Immature natural killer cell (primary cell): ENCODE results near the gene RAET1L. TPM values are rescaled to one million over a fixed set of nuclear protein-coding genes. Genes with fewer than 3 reads are reported as not detected.
A peak's percentile ranks its signal among the peaks of the same experiment; 100 is the strongest.
"Not testable (repeated sequence)": the region's sequence is repeated elsewhere in the genome, so short reads cannot be mapped to it uniquely, and the experiment has no call there.

Experiments
- DNase-seq, 3 donors: peaks; one replicate each; pipeline ENCODE4 v3.0.0; 2022; ENCODE audit warnings: mixed read lengths in 1 of 3
- H3K27ac Mint-ChIP-seq, 6 donors: one replicate each; pipeline ENCODE4 v1.8.0; 2020; ENCODE audit warnings: mixed read lengths in 6 of 6, mild to moderate bottlenecking in 5 of 6, inconsistent platforms in 4 of 6, moderate library complexity in 3 of 6
- H3K27me3 Mint-ChIP-seq, 3 donors: one replicate each; pipeline ENCODE4 v1.8.0; 2020 to 2021; ENCODE audit warnings: low read depth in 3 of 3, mild to moderate bottlenecking in 3 of 3, mixed read lengths in 3 of 3, moderate library complexity in 3 of 3, inconsistent platforms in 1 of 3
- H3K36me3 Mint-ChIP-seq, 3 donors: one replicate each; pipeline ENCODE4 v1.8.0; 2020; ENCODE audit warnings: mixed read lengths in 3 of 3, inconsistent platforms in 2 of 3, mild to moderate bottlenecking in 2 of 3
- H3K4me1 Mint-ChIP-seq, 2 donors: one replicate each; pipeline ENCODE4 v1.8.0; 2020; ENCODE audit warnings: inconsistent platforms in 2 of 2, mild to moderate bottlenecking in 2 of 2, mixed read lengths in 2 of 2, moderate library complexity in 1 of 2
- H3K4me3 Mint-ChIP-seq, 5 donors: one replicate each; pipeline ENCODE4 v1.8.0; 2020; ENCODE audit warnings: mild to moderate bottlenecking in 5 of 5, mixed read lengths in 5 of 5, inconsistent platforms in 3 of 5, moderate library complexity in 3 of 5
- H3K9me3 Mint-ChIP-seq, 6 donors: one replicate each; pipeline ENCODE4 v1.8.0; 2020; ENCODE audit warnings: mild to moderate bottlenecking in 6 of 6, mixed read lengths in 6 of 6, inconsistent platforms in 4 of 6, moderate library complexity in 3 of 6
- polyA plus RNA-seq, 3 donors: library from polyadenylated mRNA; unstranded; fragments of 300-500 nt; fragmentation: Illumina TruSeq; gene quantifications; one replicate each; pipeline ENCODE4 v1.2.3, GENCODE V29; 2021

RAET1L gene
- polyA plus RNA-seq, 3 donors from 2014 or later = not detected

- Mint-ChIP-seq H3K4me1 (peaks cover 23 to 33% of the 10 kb centered on the region in 2 donors), H3K27ac (no peak overlapping the region), H3K36me3 (peaks cover 0 to 3% (median 0%) of the 10 kb centered on the region in 3 donors), H3K4me3 (peak overlapping the region in 2 of 5 donors; percentile 8 to 54), H3K9me3 (peaks cover 0 to 11% (median 5%) of the 10 kb centered on the region in 6 donors), H3K27me3 (peaks cover 38 to 61% (median 44%) of the 10 kb centered on the region in 3 donors)
- DNase-seq = no peak
Observed at GRCh38 chr6:149988550-149989346, 36.6 kb downstream of the RAET1L start.

DNA sequence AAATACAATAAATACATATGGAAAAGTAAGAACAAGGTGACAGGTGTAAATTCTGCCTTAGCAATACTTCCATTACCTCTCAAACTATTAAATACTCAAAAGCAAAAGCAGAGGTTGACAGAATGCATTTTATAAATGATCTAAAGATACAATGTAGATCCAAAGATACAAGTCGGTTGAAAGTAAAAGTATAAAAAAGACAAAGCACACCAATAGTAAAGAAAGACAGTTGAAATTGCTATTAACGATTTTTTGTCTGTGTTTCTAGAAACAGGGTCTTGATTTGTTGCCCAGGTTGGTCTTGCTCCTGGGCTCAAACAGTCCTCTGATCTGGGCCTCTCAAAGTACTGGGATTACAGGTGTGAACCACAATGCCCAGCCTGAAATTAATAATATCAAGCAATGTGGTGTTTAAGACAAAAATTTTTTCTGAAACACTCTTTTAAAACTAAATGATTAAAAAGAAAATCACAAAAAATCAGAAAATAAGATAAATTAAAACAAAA is 37.7 kb downstream of the RAET1L start:
- DNase-seq = no peak
- peaks cover 23 to 33% of the 10 kb centered on the region in 2 donors for H3K4me1 Mint-ChIP-seq
- no peak overlapping the region for H3K4me3 Mint-ChIP-seq
- H3K27me3 Mint-ChIP-seq = peaks cover 44 to 70% (median 46%) of the 10 kb centered on the region in 3 donors
- no peak overlapping the region for H3K27ac Mint-ChIP-seq
- peaks cover 0 to 3% (median 0%) of the 10 kb centered on the region in 3 donors for H3K36me3 Mint-ChIP-seq
- H3K9me3 Mint-ChIP-seq = peaks cover 0 to 11% (median 5%) of the 10 kb centered on the region in 6 donors

GRCh38 chr6:149985481-149985937 is 39.8 kb downstream of the RAET1L start:
- H3K9me3 Mint-ChIP-seq = peaks cover 0 to 11% (median 5%) of the 10 kb centered on the region in 6 donors
- H3K4me1 Mint-ChIP-seq = peaks cover 10 to 25% of the 10 kb centered on the region in 2 donors
- no peak for DNase-seq
- H3K27ac Mint-ChIP-seq = no peak overlapping the region
- no peaks in the 10 kb centered on the region for H3K36me3 Mint-ChIP-seq
- H3K4me3 Mint-ChIP-seq = no peak overlapping the region
- H3K27me3 Mint-ChIP-seq = peaks cover 33 to 63% (median 37%) of the 10 kb centered on the region in 3 donors

GRCh38 chr6:149984773-149985172 is 40.6 kb downstream of the RAET1L start:
- H3K4me1 Mint-ChIP-seq = peaks cover 3 to 18% of the 10 kb centered on the region in 2 donors
- no peak overlapping the region for H3K4me3 Mint-ChIP-seq
- peaks cover 31 to 57% (median 38%) of the 10 kb centered on the region in 3 donors for H3K27me3 Mint-ChIP-seq
- H3K27ac Mint-ChIP-seq = no peak overlapping the region
- H3K9me3 Mint-ChIP-seq = peaks cover 0 to 11% (median 5%) of the 10 kb centered on the region in 6 donors
- H3K36me3 Mint-ChIP-seq = no peaks in the 10 kb centered on the region
- no peak for DNase-seq

GRCh38 chr6:149983145-149983544 is 42.2 kb downstream of the RAET1L start:
- H3K9me3 Mint-ChIP-seq = peaks cover 0 to 5% (median 2%) of the 10 kb centered on the region in 6 donors
- no peak for DNase-seq

DNA sequence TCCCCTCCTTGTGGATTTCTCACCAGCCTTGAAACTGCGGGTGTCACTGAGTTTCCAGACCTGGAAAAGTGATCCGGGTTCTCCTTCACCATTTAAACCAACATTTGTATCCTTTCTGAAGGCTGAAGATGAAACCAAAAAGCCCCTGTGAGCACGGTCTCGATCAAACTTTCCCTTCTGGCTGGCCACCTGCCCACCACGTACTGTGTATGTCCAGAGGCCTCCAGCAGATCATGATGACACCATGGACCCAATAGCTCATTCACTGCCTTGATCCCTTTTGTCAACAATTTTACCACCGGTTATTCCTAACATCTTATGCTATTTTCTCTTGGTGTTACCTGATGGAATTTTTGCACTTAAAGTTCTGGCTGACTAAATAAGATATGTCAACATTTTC is 46.0 kb downstream of the RAET1L start:
- Mint-ChIP-seq H3K36me3 (no peaks in the 10 kb centered on the region), H3K27ac (no peak overlapping the region), H3K9me3 (no peaks in the 10 kb centered on the region), H3K27me3 (peaks cover 11 to 34% (median 15%) of the 10 kb centered on the region in 3 donors), H3K4me3 (no peak overlapping the region), H3K4me1 (peaks cover 0 to 7% of the 10 kb centered on the region in 2 donors)
- DNase-seq = no peak

More at GRCh38 chr6:149983145-149983544, 42.2 kb downstream of the RAET1L start:
- H3K27me3 Mint-ChIP-seq = peaks cover 20 to 49% (median 23%) of the 10 kb centered on the region in 3 donors
- no peaks in the 10 kb centered on the region for H3K36me3 Mint-ChIP-seq
- no peak overlapping the region for H3K4me3 Mint-ChIP-seq
- no peak overlapping the region for H3K27ac Mint-ChIP-seq
- H3K4me1 Mint-ChIP-seq = peaks cover 0 to 7% of the 10 kb centered on the region in 2 donors

DNA sequence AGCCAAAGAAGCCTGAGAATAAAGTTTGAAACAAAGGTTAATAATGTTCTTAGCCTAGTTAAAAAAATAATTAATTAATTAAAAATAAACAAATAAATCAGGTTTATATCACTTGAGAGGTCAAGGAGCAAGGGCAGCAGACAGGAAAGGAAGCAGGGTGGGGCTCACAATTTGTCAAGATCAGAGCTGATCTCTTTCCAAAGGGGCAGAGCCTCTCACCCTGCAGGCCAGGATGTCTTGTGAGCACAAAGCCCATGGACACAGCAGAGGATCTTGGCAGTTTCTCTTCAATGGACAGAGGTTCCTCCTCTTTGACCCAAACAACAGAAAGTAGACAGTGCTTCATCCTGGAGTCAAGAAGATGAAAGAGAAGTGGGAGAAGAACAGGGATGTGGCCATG is 46.7 kb downstream of the RAET1L start:
- Mint-ChIP-seq H3K36me3 (no peaks in the 10 kb centered on the region), H3K4me3 (no peak overlapping the region), H3K27me3 (peaks cover 12 to 39% (median 15%) of the 10 kb centered on the region in 3 donors), H3K9me3 (no peaks in the 10 kb centered on the region), H3K4me1 (peaks cover 0 to 7% of the 10 kb centered on the region in 2 donors), H3K27ac (no peak overlapping the region)
- DNase-seq = no peak

GRCh38 chr6:149977221-149977620 is 48.1 kb downstream of the RAET1L start:
- DNase-seq = no peak
- Mint-ChIP-seq H3K36me3 (no peaks in the 10 kb centered on the region), H3K27me3 (peaks cover 11 to 38% (median 14%) of the 10 kb centered on the region in 3 donors), H3K9me3 (no peaks in the 10 kb centered on the region), H3K27ac (no peak overlapping the region), H3K4me1 (peaks cover 0 to 7% of the 10 kb centered on the region in 2 donors), H3K4me3 (no peak overlapping the region)

DNA sequence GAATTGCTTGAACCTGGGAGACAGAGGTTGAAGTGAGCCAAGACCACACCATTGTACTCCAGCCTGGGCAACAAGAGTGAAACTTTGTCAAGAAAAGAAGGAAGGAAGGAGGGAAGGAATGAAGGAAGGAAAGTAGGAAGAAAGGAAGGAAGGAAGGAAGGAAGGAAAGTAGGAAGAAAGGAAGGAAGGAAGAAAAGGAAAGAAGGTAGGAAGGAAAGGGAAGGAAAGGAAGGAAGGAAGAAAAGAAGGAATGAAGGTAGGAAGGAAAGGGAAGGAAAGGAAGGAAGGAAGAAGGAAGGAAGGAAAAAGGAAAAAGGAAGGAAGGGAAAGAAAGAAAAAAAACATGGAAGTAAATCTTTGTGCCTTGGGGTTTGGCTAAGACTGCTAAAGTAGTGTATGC is 49.9 kb downstream of the RAET1L start:
- no peak for DNase-seq
- no peaks in the 10 kb centered on the region for H3K36me3 Mint-ChIP-seq
- H3K9me3 Mint-ChIP-seq = no peaks in the 10 kb centered on the region
- no peak overlapping the region for H3K27ac Mint-ChIP-seq
- H3K4me1 Mint-ChIP-seq = no peaks in the 10 kb centered on the region
- peaks cover 12 to 32% (median 13%) of the 10 kb centered on the region in 3 donors for H3K27me3 Mint-ChIP-seq
- H3K4me3 Mint-ChIP-seq = no peak overlapping the region

- Mint-ChIP-seq H3K4me3 (no peak overlapping the region), H3K4me1 (no peaks in the 10 kb centered on the region), H3K9me3 (no peaks in the 10 kb centered on the region), H3K27me3 (peaks cover 10 to 32% (median 10%) of the 10 kb centered on the region in 3 donors), H3K36me3 (no peaks in the 10 kb centered on the region), H3K27ac (no peak overlapping the region)
- DNase-seq = no peak
Observed at GRCh38 chr6:149974825-149975224, 50.5 kb downstream of the RAET1L start.

GRCh38 chr6:149974394-149974793 is 50.9 kb downstream of the RAET1L start:
- not testable (repeated sequence) for H3K27ac Mint-ChIP-seq, DNase-seq, H3K4me3 Mint-ChIP-seq, H3K4me1 Mint-ChIP-seq, H3K36me3 Mint-ChIP-seq, H3K9me3 Mint-ChIP-seq
- peaks cover 10 to 32% (median 13%) of the 10 kb centered on the region in 3 donors for H3K27me3 Mint-ChIP-seq

DNA sequence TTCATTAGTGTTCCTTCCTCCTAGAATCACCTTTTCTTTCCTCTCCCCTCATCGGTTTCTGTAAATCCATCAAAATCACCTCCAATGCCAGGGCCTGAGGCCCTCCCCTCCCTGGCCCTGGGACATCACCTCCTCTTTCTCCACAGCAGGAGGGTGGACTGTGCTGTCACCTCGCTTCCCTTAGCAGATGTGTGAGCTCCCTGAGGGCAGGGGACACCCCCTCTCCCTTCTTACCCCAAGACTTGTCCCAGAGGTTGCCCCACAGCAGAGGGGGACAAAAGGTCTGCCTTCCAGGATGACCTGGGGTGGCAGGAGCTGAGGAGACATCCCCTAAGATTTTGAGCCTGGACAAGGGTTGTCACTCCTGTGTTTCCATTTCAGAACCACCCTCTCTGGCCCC is 55.7 kb downstream of the RAET1L start:
- peaks cover 0 to under 1% (median 0%) of the 10 kb centered on the region in 3 donors for H3K36me3 Mint-ChIP-seq
- H3K27ac Mint-ChIP-seq = no peak overlapping the region
- H3K4me3 Mint-ChIP-seq = no peak overlapping the region
- DNase-seq = no peak
- H3K4me1 Mint-ChIP-seq = peaks cover 9 to 14% of the 10 kb centered on the region in 2 donors
- no peaks in the 10 kb centered on the region for H3K9me3 Mint-ChIP-seq
- H3K27me3 Mint-ChIP-seq = peaks cover 16 to 41% (median 22%) of the 10 kb centered on the region in 3 donors

- Mint-ChIP-seq H3K27me3 (peaks cover 22 to 43% (median 27%) of the 10 kb centered on the region in 3 donors), H3K4me1 (peaks cover 16 to 20% of the 10 kb centered on the region in 2 donors)
- not testable (repeated sequence) for H3K27ac Mint-ChIP-seq, H3K4me3 Mint-ChIP-seq, H3K36me3 Mint-ChIP-seq, DNase-seq, H3K9me3 Mint-ChIP-seq
Observed at GRCh38 chr6:149968909-149969308, 56.4 kb downstream of the RAET1L start.
